IMR-90 (cell line): ENCODE measurements around the gene MAFF.

Source experiments
- BHLHE40 ChIP-seq: fragments of 150-350 bp; IDR thresholded peaks from 2 replicates; pipeline ENCODE4 v1.6.1; 2016; ENCODE audit warnings: mild to moderate bottlenecking, low read depth, low read length
- CEBPB ChIP-seq: IDR thresholded peaks from 2 replicates; pipeline ENCODE4 v1.6.1; 2012; ENCODE audit warnings: low read depth, low read length, improper control_type of control experiment
- CHD1 ChIP-seq: IDR thresholded peaks from 2 replicates; pipeline ENCODE4 v1.6.1; 2012; ENCODE audit warnings: low read depth, low read length, improper control_type of control experiment
- MAFK ChIP-seq: IDR thresholded peaks from 2 replicates; pipeline ENCODE4 v1.6.1; 2012; ENCODE audit warnings: low read depth, low read length, improper control_type of control experiment
- MAZ ChIP-seq: IDR thresholded peaks from 2 replicates; pipeline ENCODE4 v1.6.1; 2012; ENCODE audit warnings: low read depth, mild to moderate bottlenecking, low read length, improper control_type of control experiment, moderate library complexity, borderline replicate concordance
- MXI1 ChIP-seq: IDR thresholded peaks from 2 replicates; pipeline ENCODE4 v1.6.1; 2012; ENCODE audit warnings: low read depth, mild to moderate bottlenecking, low read length, moderate library complexity, borderline replicate concordance
- POLR2A ChIP-seq: IDR thresholded peaks from 2 replicates; pipeline ENCODE4 v1.6.1; 2012; ENCODE audit warnings: mild to moderate bottlenecking, low read depth, low read length
- RAD21 ChIP-seq: IDR thresholded peaks from 2 replicates; pipeline ENCODE4 v1.6.1; 2012; ENCODE audit warnings: low read length, improper control_type of control experiment
- RCOR1 ChIP-seq: IDR thresholded peaks from 2 replicates; pipeline ENCODE4 v1.6.1; 2012; ENCODE audit warnings: mild to moderate bottlenecking, low read length, improper control_type of control experiment; ENCODE audit not compliant: insufficient replicate concordance
- RFX5 ChIP-seq: IDR thresholded peaks from 2 replicates; pipeline ENCODE4 v1.8.0; 2012; ENCODE audit warnings: low read depth, mild to moderate bottlenecking, low read length, moderate library complexity
- SMC3 ChIP-seq: fragments of 150-350 bp; IDR thresholded peaks from 2 replicates; pipeline ENCODE4 v1.6.1; 2016; ENCODE audit warnings: low read depth, mild to moderate bottlenecking, antibody characterized with exemption, low read length, moderate library complexity
- TF ChIP-seq, protein P1 (sequence below): conservative IDR thresholded peaks from 2 replicates; pipeline ENCODE4 v1.5.1; 2012; ENCODE audit warnings: mild to moderate bottlenecking, low read depth, low read length, improper control_type of control experiment
- TF ChIP-seq, protein P2 (sequence below): fragments of 150-350 bp; IDR thresholded peaks from 2 replicates; pipeline ENCODE4 v1.6.1; 2017; ENCODE audit warnings: mild to moderate bottlenecking, antibody characterized with exemption, low read length, low read depth
- TF ChIP-seq, protein P3 (sequence below): fragments of 150-350 bp; IDR thresholded peaks from 2 replicates; pipeline ENCODE4 v1.6.1; 2016; ENCODE audit warnings: low read depth, mild to moderate bottlenecking, low read length, moderate library complexity, borderline replicate concordance

DNA sequence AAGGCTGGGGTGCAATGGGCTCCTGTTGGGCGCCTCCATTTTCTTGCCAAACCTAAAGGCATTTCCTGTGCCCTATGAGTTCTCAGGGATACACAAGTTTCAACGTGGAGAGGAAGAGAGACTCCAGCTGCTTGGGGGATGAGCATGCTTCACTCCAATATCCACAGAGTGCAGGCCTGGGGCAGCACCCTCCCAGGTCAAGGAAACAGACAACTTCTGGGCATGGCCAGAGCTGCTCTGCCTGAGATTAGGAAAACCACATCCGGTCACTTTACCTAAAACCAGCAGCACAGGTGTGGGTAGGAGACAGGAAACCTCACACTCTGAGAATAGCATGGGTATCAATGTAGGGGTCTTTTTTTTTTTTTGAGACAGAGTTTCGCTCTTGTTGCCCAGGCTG is 42.3 kb downstream of the MAFF start:
- TF ChIP-seq, protein P1, sequence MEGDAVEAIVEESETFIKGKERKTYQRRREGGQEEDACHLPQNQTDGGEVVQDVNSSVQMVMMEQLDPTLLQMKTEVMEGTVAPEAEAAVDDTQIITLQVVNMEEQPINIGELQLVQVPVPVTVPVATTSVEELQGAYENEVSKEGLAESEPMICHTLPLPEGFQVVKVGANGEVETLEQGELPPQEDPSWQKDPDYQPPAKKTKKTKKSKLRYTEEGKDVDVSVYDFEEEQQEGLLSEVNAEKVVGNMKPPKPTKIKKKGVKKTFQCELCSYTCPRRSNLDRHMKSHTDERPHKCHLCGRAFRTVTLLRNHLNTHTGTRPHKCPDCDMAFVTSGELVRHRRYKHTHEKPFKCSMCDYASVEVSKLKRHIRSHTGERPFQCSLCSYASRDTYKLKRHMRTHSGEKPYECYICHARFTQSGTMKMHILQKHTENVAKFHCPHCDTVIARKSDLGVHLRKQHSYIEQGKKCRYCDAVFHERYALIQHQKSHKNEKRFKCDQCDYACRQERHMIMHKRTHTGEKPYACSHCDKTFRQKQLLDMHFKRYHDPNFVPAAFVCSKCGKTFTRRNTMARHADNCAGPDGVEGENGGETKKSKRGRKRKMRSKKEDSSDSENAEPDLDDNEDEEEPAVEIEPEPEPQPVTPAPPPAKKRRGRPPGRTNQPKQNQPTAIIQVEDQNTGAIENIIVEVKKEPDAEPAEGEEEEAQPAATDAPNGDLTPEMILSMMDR, result no peak
- TF ChIP-seq CEBPB (no peak), MXI1 (no peak), POLR2A (no peak), RAD21 (no peak), SMC3 (no peak), BHLHE40 (no peak), MAFK (no peak), RFX5 (no peak), MAZ (no peak), RCOR1 (no peak), CHD1 (no peak)
- TF ChIP-seq, protein P2, sequence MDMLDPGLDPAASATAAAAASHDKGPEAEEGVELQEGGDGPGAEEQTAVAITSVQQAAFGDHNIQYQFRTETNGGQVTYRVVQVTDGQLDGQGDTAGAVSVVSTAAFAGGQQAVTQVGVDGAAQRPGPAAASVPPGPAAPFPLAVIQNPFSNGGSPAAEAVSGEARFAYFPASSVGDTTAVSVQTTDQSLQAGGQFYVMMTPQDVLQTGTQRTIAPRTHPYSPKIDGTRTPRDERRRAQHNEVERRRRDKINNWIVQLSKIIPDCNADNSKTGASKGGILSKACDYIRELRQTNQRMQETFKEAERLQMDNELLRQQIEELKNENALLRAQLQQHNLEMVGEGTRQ, result no peak
- TF ChIP-seq, protein P3, sequence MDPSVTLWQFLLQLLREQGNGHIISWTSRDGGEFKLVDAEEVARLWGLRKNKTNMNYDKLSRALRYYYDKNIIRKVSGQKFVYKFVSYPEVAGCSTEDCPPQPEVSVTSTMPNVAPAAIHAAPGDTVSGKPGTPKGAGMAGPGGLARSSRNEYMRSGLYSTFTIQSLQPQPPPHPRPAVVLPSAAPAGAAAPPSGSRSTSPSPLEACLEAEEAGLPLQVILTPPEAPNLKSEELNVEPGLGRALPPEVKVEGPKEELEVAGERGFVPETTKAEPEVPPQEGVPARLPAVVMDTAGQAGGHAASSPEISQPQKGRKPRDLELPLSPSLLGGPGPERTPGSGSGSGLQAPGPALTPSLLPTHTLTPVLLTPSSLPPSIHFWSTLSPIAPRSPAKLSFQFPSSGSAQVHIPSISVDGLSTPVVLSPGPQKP, result no peak
